Stimulated activated CD8-positive, alpha-beta memory T cell treated with anti-CD3 and anti-CD28 coated beads, Interleukin-12 subunit alpha, Interleukin-12 subunit beta, amount 100 ng/mL, for 24 hours (primary cell): ENCODE data around the gene BRPF3.

Source experiments
- DNase-seq: peaks from one replicate; pipeline ENCODE4 v3.0.0-alpha.2; 2020; ENCODE audit errors: extremely low read depth

Gene BRPF3

GRCh38 chr6:36196113-36196879 is at the start of gene BRPF3:
Gene BRPF3 (plus strand): TSS chr6:36196744. CDS start chr6:36200323, 3,579 bp downstream.
- DNase-seq = peak; percentile 50

GRCh38 chr6:36147294-36147693 is 49.2 kb upstream of the BRPF3 start:
- no peak for DNase-seq

GRCh38 chr6:36149476-36149875 is 47.1 kb upstream of the BRPF3 start:
- no peak for DNase-seq

- DNase-seq = no peak
Observed at GRCh38 chr6:36150283-36150682, 46.3 kb upstream of the BRPF3 start.

DNA sequence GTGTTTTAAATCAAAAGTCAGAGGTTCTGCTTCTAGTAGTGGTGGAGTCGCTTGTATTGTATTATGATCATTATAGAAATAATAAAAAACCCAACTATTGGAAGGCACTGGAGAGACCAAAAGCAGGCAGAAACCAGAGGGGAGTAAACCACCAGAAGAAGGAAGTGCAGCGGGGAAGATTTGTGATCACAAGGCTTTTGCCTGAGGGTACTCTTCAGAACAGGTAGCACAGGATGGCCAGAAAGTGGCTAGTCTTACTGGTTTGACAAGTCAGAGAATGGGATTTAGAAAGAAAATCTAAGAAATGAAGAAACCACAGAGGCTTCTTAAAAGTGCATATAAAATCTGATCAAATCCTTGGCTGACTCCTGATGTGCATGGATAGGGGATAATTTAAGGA is 42.3 kb upstream of the BRPF3 start:
- DNase-seq = no peak

DNA sequence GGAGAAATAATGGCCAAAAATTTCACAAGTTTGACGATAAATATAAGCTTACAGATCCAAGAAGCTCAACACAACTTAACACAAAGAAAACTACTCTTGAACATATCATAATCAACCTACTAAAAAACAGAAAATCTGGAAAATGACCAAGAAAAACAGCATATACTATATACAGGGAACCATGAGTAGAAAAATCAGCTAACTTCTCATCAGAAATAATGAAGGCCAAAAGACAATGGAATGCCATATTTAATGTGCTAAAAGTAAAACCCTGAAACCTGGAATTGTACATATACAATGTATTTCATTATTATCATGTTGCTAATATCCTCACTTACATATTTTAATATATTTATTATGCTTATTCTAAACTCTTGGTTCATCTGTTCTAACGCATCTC is 40.9 kb upstream of the BRPF3 start:
- no peak for DNase-seq

GRCh38 chr6:36160147-36160760 is 36.3 kb upstream of the BRPF3 start:
- no peak for DNase-seq

GRCh38 chr6:36169023-36170007 is 27.2 kb upstream of the BRPF3 start:
- no peak for DNase-seq

DNA sequence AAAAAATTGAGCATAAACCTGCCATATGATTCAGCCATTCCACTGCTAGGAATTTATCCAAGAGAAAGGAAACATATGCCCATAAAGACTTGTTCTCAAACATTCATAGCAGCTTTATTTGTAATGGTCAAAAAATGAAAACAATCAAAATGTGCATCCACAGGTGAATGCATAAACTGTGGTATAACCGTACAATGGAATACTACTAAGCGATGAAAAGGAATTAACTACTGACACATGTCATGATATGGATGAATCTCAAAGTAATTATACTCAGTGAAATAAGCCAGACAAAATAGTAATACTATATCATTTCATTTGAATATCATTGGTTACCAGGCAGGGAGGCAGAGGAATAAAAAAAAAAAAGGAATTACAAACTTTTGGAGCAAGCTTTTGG is 25.8 kb upstream of the BRPF3 start:
- DNase-seq = no peak

GRCh38 chr6:36171573-36171972 is 25.0 kb upstream of the BRPF3 start:
- DNase-seq = no peak

GRCh38 chr6:36177166-36177565 is 19.4 kb upstream of the BRPF3 start:
- no peak for DNase-seq

GRCh38 chr6:36178544-36178943 is 18.0 kb upstream of the BRPF3 start:
- no peak for DNase-seq

- DNase-seq = no peak
Observed at GRCh38 chr6:36180126-36180525, 16.4 kb upstream of the BRPF3 start.

DNA sequence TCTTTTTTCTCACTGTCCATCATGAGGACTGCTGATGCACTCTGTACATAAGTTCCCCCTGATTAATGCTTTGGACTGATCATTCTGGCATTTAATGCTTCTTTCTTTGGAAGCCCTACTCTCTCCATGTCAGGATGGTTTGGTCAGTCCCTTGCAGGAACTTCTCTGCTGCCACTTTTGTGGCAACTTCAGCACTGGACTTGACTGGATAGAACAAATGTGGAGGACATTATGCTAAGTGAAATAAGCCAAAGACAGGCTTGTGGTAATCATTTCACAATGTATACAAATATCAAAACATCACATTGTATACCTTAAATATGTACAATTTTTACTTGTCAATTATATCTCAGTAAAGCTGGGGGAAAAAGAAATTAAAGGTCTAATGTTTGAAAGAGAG is 12.2 kb upstream of the BRPF3 start:
- no peak for DNase-seq

- DNase-seq = no peak
Observed at GRCh38 chr6:36186199-36186598, 10.3 kb upstream of the BRPF3 start.

DNA sequence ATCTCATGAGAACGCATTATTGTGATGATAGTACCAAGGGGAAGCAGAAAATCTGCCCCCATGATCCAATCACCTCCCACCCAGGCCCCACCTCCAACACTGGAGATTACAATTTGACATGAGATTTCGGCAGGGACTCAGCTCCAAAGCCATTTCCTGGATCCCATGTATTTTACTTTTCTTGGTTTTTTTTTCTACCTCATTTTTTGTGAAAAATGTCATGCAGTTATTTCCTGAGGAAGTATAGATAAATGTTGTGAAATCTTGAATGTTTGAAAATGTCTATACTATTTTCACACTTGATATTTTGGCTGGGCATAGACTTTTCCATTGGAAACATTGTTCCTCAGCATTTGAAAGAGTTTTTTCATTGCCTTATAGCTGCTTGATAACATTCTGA is 9.1 kb upstream of the BRPF3 start:
- DNase-seq = no peak

DNA sequence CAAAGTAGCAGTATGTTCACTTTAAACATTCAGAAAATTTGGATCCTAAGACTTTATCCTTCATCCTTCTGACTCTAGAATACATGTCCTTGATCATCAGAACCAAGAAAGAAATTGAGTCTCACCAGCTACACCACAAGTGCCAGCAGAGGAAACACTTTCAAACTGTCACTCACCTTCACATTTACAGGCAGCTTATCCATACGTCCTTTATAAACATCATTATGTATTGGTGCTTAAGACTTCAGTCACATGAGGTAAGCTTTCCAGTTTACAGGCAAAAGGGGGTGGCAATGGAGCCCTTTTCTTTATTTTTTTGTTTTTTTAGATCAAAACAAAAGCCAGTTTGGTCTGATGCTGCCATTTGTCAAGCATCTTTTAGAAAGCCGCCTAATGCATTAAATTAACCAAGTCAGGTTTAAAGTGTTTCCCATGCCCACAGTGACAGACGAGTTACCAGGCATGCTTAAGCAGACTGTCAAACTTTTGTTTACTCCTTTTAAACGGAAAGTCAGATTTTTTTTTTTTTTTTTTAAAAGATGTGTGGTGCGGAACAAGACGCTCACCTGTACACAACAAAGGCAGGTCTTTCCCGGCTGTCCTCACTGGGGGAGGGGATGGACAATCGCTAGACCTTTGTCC is 952 bp upstream of the BRPF3 start:
- no peak for DNase-seq

- DNase-seq = peak; percentile 99
Observed at GRCh38 chr6:36196880-36197548, 470 bp downstream of the BRPF3 start.

GRCh38 chr6:36197739-36198221 is 1.2 kb downstream of the BRPF3 start:
- DNase-seq = no peak

GRCh38 chr6:36198986-36199385 is 2.4 kb downstream of the BRPF3 start:
- DNase-seq = no peak
